ENCODE measurements around the gene ERC2. TPM values are rescaled to one million over a fixed set of nuclear protein-coding genes. Genes with fewer than 3 reads are reported as not detected.

ERC2 gene
- total RNA-seq, 1 experiment from 2014 or later, result 0.90 TPM

DNA sequence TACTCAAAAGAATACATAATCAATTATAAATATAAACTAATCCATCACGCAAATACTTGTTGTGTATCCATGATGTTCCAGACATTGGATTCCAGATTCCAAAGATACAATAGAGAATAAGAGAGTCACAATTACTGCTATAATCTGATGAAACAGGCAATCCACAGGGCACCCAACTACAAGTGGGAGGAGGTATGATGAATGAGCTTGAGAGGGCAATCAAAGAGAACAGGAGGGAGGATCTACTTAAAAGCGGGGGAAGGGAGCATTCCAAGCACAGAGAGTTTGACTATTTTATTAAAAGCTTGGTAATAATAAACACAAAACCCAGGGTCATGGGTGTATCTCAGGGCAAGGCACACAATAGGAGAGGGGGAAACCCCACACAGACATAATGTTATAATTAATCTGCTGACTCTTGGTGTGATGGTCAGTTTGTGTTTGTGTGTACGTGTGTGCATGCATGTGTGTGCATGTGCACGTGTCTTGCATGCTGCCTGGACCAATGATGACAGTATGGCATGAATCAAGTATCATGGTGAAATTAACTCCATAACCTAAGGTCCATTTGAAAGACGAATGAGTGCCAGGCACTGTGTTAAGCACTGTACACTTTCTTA lies 655.8 kb downstream of the ERC2 start:
- no peak for DNase-seq (ENCODE audit: low spot score)
- intact Hi-C loops (cut with micrococcal nuclease; ENCODE audit: unreplicated experiment), result no loop called here
- H3K4me3 ChIP-seq (ENCODE audit: low read depth, low read length, poor library complexity, severe bottlenecking), result no peak overlapping the region
- H3K9me3 ChIP-seq (ENCODE audit: low read depth, low read length, poor library complexity, severe bottlenecking), result no peaks in the 10 kb centered on the region
- TF ChIP-seq EZH2 (IDR thresholded peaks at IDR 0.05; ENCODE audit: borderline replicate concordance, low read depth, low read length, poor library complexity, severe bottlenecking), result no peak
- TF ChIP-seq, protein P1, sequence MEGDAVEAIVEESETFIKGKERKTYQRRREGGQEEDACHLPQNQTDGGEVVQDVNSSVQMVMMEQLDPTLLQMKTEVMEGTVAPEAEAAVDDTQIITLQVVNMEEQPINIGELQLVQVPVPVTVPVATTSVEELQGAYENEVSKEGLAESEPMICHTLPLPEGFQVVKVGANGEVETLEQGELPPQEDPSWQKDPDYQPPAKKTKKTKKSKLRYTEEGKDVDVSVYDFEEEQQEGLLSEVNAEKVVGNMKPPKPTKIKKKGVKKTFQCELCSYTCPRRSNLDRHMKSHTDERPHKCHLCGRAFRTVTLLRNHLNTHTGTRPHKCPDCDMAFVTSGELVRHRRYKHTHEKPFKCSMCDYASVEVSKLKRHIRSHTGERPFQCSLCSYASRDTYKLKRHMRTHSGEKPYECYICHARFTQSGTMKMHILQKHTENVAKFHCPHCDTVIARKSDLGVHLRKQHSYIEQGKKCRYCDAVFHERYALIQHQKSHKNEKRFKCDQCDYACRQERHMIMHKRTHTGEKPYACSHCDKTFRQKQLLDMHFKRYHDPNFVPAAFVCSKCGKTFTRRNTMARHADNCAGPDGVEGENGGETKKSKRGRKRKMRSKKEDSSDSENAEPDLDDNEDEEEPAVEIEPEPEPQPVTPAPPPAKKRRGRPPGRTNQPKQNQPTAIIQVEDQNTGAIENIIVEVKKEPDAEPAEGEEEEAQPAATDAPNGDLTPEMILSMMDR (conservative IDR thresholded peaks at IDR 0.05; ENCODE audit: low read depth, low read length), result no peak
- ChIA-PET POLR2A (ENCODE audit: low non-redundant PET) (no interaction called here), CTCF (no interaction called here)
- no peaks in the 10 kb centered on the region for H3K36me3 ChIP-seq (ENCODE audit: insufficient read depth, low read length, poor library complexity, severe bottlenecking)
- H3K4me1 ChIP-seq (ENCODE audit: insufficient read depth, low read length, poor library complexity, severe bottlenecking), result no peaks in the 10 kb centered on the region
- H3K27me3 ChIP-seq (replicated peaks; ENCODE audit: insufficient read depth, low read depth, low read length, poor library complexity), result no peaks in the 10 kb centered on the region
- H3K27ac ChIP-seq (ENCODE audit: low read depth, low read length, poor library complexity, severe bottlenecking), result no peak overlapping the region
- no TSS peak for BruUV-seq (replicated peaks)

DNA sequence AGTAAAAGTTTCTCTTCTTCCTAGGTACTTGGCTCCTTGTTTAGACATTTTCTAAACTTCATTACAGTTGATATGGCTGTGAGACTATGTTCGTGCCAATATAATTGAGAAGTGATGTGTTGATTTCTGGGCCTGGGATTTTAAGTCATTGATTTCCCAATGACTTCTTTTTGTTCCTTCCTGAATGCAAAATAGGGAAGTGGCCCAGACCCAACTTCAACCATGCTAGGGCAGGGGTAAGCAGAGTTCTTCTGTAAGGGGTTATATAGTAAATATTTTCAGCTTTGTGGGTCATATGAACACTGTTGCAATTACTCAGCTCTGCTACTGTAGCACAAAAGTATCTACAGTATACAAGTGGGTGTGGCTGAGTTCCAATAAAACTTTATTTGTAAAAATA lies 661.1 kb downstream of the ERC2 start:
- no peak overlapping the region for H3K27ac ChIP-seq (ENCODE audit: low read depth, low read length, poor library complexity, severe bottlenecking)
- no peaks in the 10 kb centered on the region for H3K36me3 ChIP-seq (ENCODE audit: insufficient read depth, low read length, poor library complexity, severe bottlenecking)
- BruUV-seq (replicated peaks), result no TSS peak
- H3K27me3 ChIP-seq (replicated peaks; ENCODE audit: insufficient read depth, low read depth, low read length, poor library complexity), result no peaks in the 10 kb centered on the region
- H3K4me3 ChIP-seq (ENCODE audit: low read depth, low read length, poor library complexity, severe bottlenecking), result no peak overlapping the region
- DNase-seq (ENCODE audit: low spot score), result no peak
- no peaks in the 10 kb centered on the region for H3K9me3 ChIP-seq (ENCODE audit: low read depth, low read length, poor library complexity, severe bottlenecking)
- CTCF ChIA-PET, result no interaction called here
- POLR2A ChIA-PET (ENCODE audit: low non-redundant PET), result no interaction called here
- H3K4me1 ChIP-seq (ENCODE audit: insufficient read depth, low read length, poor library complexity, severe bottlenecking), result no peaks in the 10 kb centered on the region
- intact Hi-C loops (cut with micrococcal nuclease; ENCODE audit: unreplicated experiment), result no loop called here
- TF ChIP-seq, protein P1 (conservative IDR thresholded peaks at IDR 0.05; ENCODE audit: low read depth, low read length), result no peak
- TF ChIP-seq EZH2 (IDR thresholded peaks at IDR 0.05; ENCODE audit: borderline replicate concordance, low read depth, low read length, poor library complexity, severe bottlenecking), result no peak

DNA sequence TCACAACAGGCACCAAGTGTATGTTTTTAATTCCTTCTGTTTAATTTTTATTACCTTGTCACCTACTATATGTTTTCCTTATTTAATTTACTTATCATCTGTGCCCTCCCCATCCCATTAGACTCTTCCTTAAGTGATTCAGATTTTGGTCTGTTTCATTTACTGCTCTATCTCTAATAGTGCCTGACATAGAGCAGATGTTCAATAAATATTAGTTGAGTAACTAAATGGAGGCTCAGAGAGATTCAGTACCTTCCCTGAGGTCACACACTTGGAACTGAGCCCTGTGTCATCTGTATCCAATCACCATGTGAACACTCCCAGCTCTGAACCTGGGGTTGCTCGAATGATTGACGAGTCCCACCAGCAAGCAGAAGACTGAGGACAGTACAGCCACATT lies 663.1 kb downstream of the ERC2 start:
- intact Hi-C loops (cut with micrococcal nuclease; ENCODE audit: unreplicated experiment), result no loop called here
- Histone ChIP-seq H3K4me1 (ENCODE audit: insufficient read depth, low read length, poor library complexity, severe bottlenecking) (no peaks in the 10 kb centered on the region), H3K36me3 (ENCODE audit: insufficient read depth, low read length, poor library complexity, severe bottlenecking) (no peaks in the 10 kb centered on the region), H3K9me3 (ENCODE audit: low read depth, low read length, poor library complexity, severe bottlenecking) (no peaks in the 10 kb centered on the region), H3K27ac (ENCODE audit: low read depth, low read length, poor library complexity, severe bottlenecking) (no peak overlapping the region), H3K27me3 (replicated peaks; ENCODE audit: insufficient read depth, low read depth, low read length, poor library complexity) (no peaks in the 10 kb centered on the region), H3K4me3 (ENCODE audit: low read depth, low read length, poor library complexity, severe bottlenecking) (no peak overlapping the region)
- POLR2A ChIA-PET (ENCODE audit: low non-redundant PET), result no interaction called here
- TF ChIP-seq, protein P1 (conservative IDR thresholded peaks at IDR 0.05; ENCODE audit: low read depth, low read length), result no peak
- no peak for TF ChIP-seq EZH2 (IDR thresholded peaks at IDR 0.05; ENCODE audit: borderline replicate concordance, low read depth, low read length, poor library complexity, severe bottlenecking)
- no TSS peak for BruUV-seq (replicated peaks)
- CTCF ChIA-PET, result no interaction called here
- DNase-seq (ENCODE audit: low spot score), result no peak

Measured in A673 (cell line).